Stimulated activated naive CD8-positive, alpha-beta T cell treated with anti-CD3 and anti-CD28 coated beads, Interleukin-15, Interleukin-2, amounts not matched to agents 100 U/mL and 50 U/mL, for 24 hours (primary cell): Measurements from ENCODE around the gene HP.
"Not testable (repeated sequence)": the region's sequence is repeated elsewhere in the genome, so short reads cannot be mapped to it uniquely, and the experiment has no call there.

Experiments
- ATAC-seq: fragments of 150-1000 bp; cut with Tn5 transposase; one replicate; pipeline ENCODE4 v1.10.0; 2021
- DNase-seq: peaks from one replicate; pipeline ENCODE4 v3.0.0; 2021

Gene HP

GRCh38 chr16:72054254-72054847 lies at the start of gene HP:
HP (plus strand) TSS chr16:72054505; CDS start chr16:72054653, 148 bp downstream.
- ATAC-seq, DNase-seq: not testable (repeated sequence)

GRCh38 chr16:72008065-72008423 lies 46.3 kb upstream of the HP start:
- DNase-seq, ATAC-seq: not testable (repeated sequence)

- peak; percentile 99 for ATAC-seq
Measured at GRCh38 chr16:72008424-72009216, 45.7 kb upstream of the HP start, which contains the start of gene DHODH. DHODH (plus strand) TSS chr16:72008744; CDS start chr16:72008765, 21 bp downstream.

GRCh38 chr16:72009779-72010178 lies 44.5 kb upstream of the HP start:
- DNase-seq, result no peak
- ATAC-seq, result no peak

More at GRCh38 chr16:72008424-72009216, 45.7 kb upstream of the HP start, which contains the start of gene DHODH:
- peak; percentile 98 for DNase-seq

- DNase-seq, result no peak
- ATAC-seq, result no peak
Measured at GRCh38 chr16:72012607-72013006, 41.7 kb upstream of the HP start.

GRCh38 chr16:72013389-72013788 lies 40.9 kb upstream of the HP start:
- peak; percentile 29 for DNase-seq
- ATAC-seq, result peak; percentile 20

- DNase-seq (no peak), ATAC-seq (peak; percentile 55)
Measured at GRCh38 chr16:72013888-72014581, 40.3 kb upstream of the HP start.

GRCh38 chr16:72014675-72015074 lies 39.6 kb upstream of the HP start:
- no peak for DNase-seq
- ATAC-seq, result no peak

GRCh38 chr16:72015124-72015523 lies 39.2 kb upstream of the HP start:
- ATAC-seq, result no peak

GRCh38 chr16:72018470-72018869 lies 35.8 kb upstream of the HP start:
- no peak for DNase-seq

More at GRCh38 chr16:72015124-72015523, 39.2 kb upstream of the HP start:
- DNase-seq, result no peak

GRCh38 chr16:72021043-72021442 lies 33.3 kb upstream of the HP start:
- DNase-seq (no peak), ATAC-seq (no peak)

More at GRCh38 chr16:72018470-72018869, 35.8 kb upstream of the HP start:
- ATAC-seq, result no peak

- DNase-seq, result no peak
- no peak for ATAC-seq
Measured at GRCh38 chr16:72022127-72022526, 32.2 kb upstream of the HP start.

GRCh38 chr16:72023962-72024361 lies 30.3 kb upstream of the HP start:
- DNase-seq (no peak), ATAC-seq (no peak)

- ATAC-seq (no peak), DNase-seq (no peak)
Measured at GRCh38 chr16:72024862-72025382, 29.4 kb upstream of the HP start.

- no peak for DNase-seq
- no peak for ATAC-seq
Measured at GRCh38 chr16:72025404-72026114, 28.7 kb upstream of the HP start.

- DNase-seq, result no peak
- no peak for ATAC-seq
Measured at GRCh38 chr16:72027669-72028378, 26.5 kb upstream of the HP start.

- no peak for DNase-seq
- no peak for ATAC-seq
Measured at GRCh38 chr16:72029567-72030271, 24.6 kb upstream of the HP start.

GRCh38 chr16:72033437-72033836 lies 20.9 kb upstream of the HP start:
- ATAC-seq (no peak), DNase-seq (no peak)

- ATAC-seq, result no peak
- DNase-seq, result no peak
Measured at GRCh38 chr16:72036098-72036497, 18.2 kb upstream of the HP start.

GRCh38 chr16:72042157-72042660 lies 12.1 kb upstream of the HP start:
- DNase-seq, result no peak
- no peak for ATAC-seq
